HepG2 (cell line): ENCODE results near the gene PLIN1. TPM values are rescaled to one million over a fixed set of nuclear protein-coding genes. Genes with fewer than 3 reads are reported as not detected.

Experiments
- GATAD1 ChIP-seq: IDR thresholded peaks from 2 replicates; pipeline ENCODE4 v1.6.1; 2016; ENCODE audit warnings: missing genetic modification reagents, missing compliant biosample characterization
- GMEB2 ChIP-seq: IDR thresholded peaks from 2 replicates; pipeline ENCODE4 v1.6.1; 2016; ENCODE audit warnings: missing biosample characterization, missing genetic modification reagents, low read depth
- KDM5A ChIP-seq: fragments of 200-600 bp; sonication (generic); IDR thresholded peaks from 2 replicates; pipeline ENCODE4 v1.7.0; 2018; ENCODE audit warnings: antibody characterized with exemption, mild to moderate bottlenecking, low read length, borderline replicate concordance
- MAX ChIP-seq: IDR thresholded peaks from 2 replicates; pipeline ENCODE4 v1.6.1; 2012; ENCODE audit warnings: inconsistent platforms
- MYC ChIP-seq: sonication (generic); formaldehyde crosslinking; IDR thresholded peaks from 2 replicates; pipeline ENCODE4 v1.9.0; 2021; ENCODE audit warnings: missing genetic modification reagents, borderline replicate concordance
- SRSF9 ChIP-seq: fragments of 200-400 bp; formaldehyde crosslinking; IDR thresholded peaks from 2 replicates; pipeline ENCODE4 v1.6.1; 2018; ENCODE audit warnings: borderline replicate concordance, mild to moderate bottlenecking, low read depth, low read length; ENCODE audit not compliant: insufficient read depth, poor library complexity, severe bottlenecking
- ZC3H13 ChIP-seq: sonication (generic); formaldehyde crosslinking; IDR thresholded peaks from 2 replicates; pipeline ENCODE4 v1.8.1; 2023; ENCODE audit warnings: mild to moderate bottlenecking, missing genetic modification reagents, moderate library complexity
- ZFP41 ChIP-seq: sonication (generic); formaldehyde crosslinking; IDR thresholded peaks from 2 replicates; pipeline ENCODE4 v1.4.0; 2020; ENCODE audit warnings: mild to moderate bottlenecking, missing genetic modification reagents, borderline replicate concordance
- ZFX ChIP-seq: sonication (generic); formaldehyde crosslinking; IDR thresholded peaks from 2 replicates; pipeline ENCODE4 v1.4.0; 2020; ENCODE audit warnings: mild to moderate bottlenecking, low read depth, missing genetic modification reagents, moderate library complexity
- polyA plus RNA-seq, 8 experiments: library from polyadenylated mRNA; depleted of rRNA in 3 of 8; stranded (reverse) in 7 of 8; unstranded in 1 of 8; fragments of >200 nt; fragmentation: Illumina TruSeq in 4 of 8; extraction: Trizol in 4 of 8; gene quantifications; 2 replicates each; pipeline versions ENCODE4 v1.2.1 to v1.2.3, GENCODE V29; 2011 to 2016; ENCODE audit warnings: low read depth in 4 of 8, missing spikeins in 1 of 8, mixed read lengths in 1 of 8; ENCODE audit not compliant: insufficient read depth in 1 of 8
- total RNA-seq, 5 experiments: library from RNA; depleted of rRNA; stranded (reverse); fragments of >200 nt; fragmentation: Illumina TruSeq; extraction: Trizol; gene quantifications; 2 replicates each; pipeline ENCODE4 v1.2.3, GENCODE V29; 2016; ENCODE audit warnings: low read depth in 1 of 5
- TF ChIP-seq, protein P1 (sequence below): sonication (generic); formaldehyde crosslinking; IDR thresholded peaks from 2 replicates; pipeline ENCODE4 v1.4.0; 2020; ENCODE audit warnings: missing genetic modification reagents
- TF ChIP-seq, protein P2 (sequence below): sonication (generic); formaldehyde crosslinking; IDR thresholded peaks from 2 replicates; pipeline ENCODE4 v1.4.0; 2020; ENCODE audit warnings: missing genetic modification reagents
- TF ChIP-seq, protein P3 (sequence below), 2 experiments: sonication (generic) in 1 of 2; formaldehyde crosslinking in 1 of 2; IDR thresholded peaks; 2 replicates each; pipeline versions ENCODE4 v1.4.0 to v1.6.1; 2018 to 2020; ENCODE audit warnings: missing genetic modification reagents in 2 of 2, borderline replicate concordance in 1 of 2, low read depth in 1 of 2, mild to moderate bottlenecking in 1 of 2, missing biosample characterization in 1 of 2

The PLIN1 gene
- total and polyA plus RNA-seq, 2 of the 13 experiments (the other 11 are each of a cell fraction or from before 2014, with no cell fraction given): 0.74 to 1.2 TPM

DNA sequence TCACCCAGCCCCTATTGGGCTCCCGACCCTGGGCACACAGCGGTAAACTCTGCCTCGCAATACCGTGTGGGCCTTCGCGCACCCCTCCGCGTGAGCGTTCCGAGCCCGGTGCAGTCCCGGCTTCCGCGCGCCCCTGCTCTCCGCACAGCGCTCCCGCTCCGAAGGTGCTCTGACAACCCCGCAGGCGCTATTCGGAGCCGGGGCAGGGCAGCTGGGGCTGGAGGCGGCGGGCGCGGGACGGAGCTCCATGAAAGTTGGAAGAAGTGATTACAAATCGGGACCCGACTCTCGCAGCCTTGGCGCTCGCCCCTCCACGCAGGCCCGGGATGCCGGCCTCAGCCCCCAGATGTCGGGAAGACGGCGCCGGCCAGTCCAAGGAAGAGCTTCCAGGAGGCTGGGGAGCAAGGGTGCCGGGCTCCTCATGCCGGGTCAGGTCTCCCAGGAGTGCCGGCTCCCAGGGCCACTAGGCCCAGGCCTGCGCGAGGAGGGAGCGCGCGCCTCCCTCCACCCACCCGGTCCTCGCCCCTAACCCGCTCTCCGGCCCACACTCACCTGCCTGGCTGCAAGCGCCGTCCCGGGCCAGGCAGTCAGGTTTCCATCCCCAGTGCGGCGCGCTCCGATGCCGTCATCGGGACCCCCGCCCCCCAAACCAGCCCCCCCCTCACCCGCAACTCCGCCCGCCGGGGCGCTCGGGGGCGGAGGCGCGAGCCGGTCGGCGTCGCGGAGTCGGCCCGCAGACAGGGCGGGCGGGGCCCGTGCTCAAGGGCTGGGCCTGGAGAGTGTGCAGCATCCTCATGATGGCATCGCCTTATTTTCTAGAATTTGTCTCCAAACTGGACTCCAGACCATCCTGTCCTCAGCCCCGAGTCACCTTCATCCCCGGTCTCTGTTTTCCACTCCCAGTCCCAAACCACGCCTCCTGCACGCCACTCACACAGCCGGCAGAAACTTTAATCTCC lies 24.0 kb downstream of the PLIN1 start, which contains the start of gene KIF7 (continued):
- TF ChIP-seq MYC (CRISPR knock-in tag) (no peak; the same call in 1 of the 2 replicates), KDM5A (peak; percentile 20; the same call in 1 of the 2 replicates), MAX (peak; percentile 17; the same call in 1 of the 2 replicates), ZFX (peak; percentile 71), SRSF9 (no peak), ZFP41 (CRISPR knock-in tag) (no peak), ZC3H13 (CRISPR knock-in tag) (no peak), GMEB2 (CRISPR knock-in tag) (no peak), GATAD1 (CRISPR knock-in tag) (peak; percentile 64)
- TF ChIP-seq, protein P1, sequence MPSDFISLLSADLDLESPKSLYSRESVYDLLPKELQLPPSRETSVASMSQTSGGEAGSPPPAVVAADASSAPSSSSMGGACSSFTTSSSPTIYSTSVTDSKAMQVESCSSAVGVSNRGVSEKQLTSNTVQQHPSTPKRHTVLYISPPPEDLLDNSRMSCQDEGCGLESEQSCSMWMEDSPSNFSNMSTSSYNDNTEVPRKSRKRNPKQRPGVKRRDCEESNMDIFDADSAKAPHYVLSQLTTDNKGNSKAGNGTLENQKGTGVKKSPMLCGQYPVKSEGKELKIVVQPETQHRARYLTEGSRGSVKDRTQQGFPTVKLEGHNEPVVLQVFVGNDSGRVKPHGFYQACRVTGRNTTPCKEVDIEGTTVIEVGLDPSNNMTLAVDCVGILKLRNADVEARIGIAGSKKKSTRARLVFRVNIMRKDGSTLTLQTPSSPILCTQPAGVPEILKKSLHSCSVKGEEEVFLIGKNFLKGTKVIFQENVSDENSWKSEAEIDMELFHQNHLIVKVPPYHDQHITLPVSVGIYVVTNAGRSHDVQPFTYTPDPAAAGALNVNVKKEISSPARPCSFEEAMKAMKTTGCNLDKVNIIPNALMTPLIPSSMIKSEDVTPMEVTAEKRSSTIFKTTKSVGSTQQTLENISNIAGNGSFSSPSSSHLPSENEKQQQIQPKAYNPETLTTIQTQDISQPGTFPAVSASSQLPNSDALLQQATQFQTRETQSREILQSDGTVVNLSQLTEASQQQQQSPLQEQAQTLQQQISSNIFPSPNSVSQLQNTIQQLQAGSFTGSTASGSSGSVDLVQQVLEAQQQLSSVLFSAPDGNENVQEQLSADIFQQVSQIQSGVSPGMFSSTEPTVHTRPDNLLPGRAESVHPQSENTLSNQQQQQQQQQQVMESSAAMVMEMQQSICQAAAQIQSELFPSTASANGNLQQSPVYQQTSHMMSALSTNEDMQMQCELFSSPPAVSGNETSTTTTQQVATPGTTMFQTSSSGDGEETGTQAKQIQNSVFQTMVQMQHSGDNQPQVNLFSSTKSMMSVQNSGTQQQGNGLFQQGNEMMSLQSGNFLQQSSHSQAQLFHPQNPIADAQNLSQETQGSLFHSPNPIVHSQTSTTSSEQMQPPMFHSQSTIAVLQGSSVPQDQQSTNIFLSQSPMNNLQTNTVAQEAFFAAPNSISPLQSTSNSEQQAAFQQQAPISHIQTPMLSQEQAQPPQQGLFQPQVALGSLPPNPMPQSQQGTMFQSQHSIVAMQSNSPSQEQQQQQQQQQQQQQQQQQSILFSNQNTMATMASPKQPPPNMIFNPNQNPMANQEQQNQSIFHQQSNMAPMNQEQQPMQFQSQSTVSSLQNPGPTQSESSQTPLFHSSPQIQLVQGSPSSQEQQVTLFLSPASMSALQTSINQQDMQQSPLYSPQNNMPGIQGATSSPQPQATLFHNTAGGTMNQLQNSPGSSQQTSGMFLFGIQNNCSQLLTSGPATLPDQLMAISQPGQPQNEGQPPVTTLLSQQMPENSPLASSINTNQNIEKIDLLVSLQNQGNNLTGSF: no peak
- TF ChIP-seq, protein P2, sequence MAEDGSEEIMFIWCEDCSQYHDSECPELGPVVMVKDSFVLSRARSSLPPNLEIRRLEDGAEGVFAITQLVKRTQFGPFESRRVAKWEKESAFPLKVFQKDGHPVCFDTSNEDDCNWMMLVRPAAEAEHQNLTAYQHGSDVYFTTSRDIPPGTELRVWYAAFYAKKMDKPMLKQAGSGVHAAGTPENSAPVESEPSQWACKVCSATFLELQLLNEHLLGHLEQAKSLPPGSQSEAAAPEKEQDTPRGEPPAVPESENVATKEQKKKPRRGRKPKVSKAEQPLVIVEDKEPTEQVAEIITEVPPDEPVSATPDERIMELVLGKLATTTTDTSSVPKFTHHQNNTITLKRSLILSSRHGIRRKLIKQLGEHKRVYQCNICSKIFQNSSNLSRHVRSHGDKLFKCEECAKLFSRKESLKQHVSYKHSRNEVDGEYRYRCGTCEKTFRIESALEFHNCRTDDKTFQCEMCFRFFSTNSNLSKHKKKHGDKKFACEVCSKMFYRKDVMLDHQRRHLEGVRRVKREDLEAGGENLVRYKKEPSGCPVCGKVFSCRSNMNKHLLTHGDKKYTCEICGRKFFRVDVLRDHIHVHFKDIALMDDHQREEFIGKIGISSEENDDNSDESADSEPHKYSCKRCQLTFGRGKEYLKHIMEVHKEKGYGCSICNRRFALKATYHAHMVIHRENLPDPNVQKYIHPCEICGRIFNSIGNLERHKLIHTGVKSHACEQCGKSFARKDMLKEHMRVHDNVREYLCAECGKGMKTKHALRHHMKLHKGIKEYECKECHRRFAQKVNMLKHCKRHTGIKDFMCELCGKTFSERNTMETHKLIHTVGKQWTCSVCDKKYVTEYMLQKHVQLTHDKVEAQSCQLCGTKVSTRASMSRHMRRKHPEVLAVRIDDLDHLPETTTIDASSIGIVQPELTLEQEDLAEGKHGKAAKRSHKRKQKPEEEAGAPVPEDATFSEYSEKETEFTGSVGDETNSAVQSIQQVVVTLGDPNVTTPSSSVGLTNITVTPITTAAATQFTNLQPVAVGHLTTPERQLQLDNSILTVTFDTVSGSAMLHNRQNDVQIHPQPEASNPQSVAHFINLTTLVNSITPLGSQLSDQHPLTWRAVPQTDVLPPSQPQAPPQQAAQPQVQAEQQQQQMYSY (CRISPR knock-in tag): no peak
- TF ChIP-seq, protein P3, sequence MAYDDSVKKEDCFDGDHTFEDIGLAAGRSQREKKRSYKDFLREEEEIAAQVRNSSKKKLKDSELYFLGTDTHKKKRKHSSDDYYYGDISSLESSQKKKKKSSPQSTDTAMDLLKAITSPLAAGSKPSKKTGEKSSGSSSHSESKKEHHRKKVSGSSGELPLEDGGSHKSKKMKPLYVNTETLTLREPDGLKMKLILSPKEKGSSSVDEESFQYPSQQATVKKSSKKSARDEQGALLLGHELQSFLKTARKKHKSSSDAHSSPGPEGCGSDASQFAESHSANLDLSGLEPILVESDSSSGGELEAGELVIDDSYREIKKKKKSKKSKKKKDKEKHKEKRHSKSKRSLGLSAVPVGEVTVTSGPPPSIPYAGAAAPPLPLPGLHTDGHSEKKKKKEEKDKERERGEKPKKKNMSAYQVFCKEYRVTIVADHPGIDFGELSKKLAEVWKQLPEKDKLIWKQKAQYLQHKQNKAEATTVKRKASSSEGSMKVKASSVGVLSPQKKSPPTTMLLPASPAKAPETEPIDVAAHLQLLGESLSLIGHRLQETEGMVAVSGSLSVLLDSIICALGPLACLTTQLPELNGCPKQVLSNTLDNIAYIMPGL (CRISPR knock-in tag; IDR thresholded peaks at IDR 0.05; ENCODE audit: borderline replicate concordance in 1 of 2, low read depth in 1 of 2): peak in 1 of 2 experiments; percentile 17; a peak in 1 of 4 replicates
